ENCODE data around the gene ACIN1.
A peak's percentile ranks its signal among the peaks of the same experiment; 100 is the strongest.

The ACIN1 gene

GRCh38 chr14:23033251-23033727 lies 61.6 kb downstream of the ACIN1 start:
- H3K4me3 ChIP-seq (ENCODE audit: low read depth, low read length), result peak overlapping the region; percentile 93
- no peak for DNase-seq (ENCODE audit: low read depth)
- no peak for TF ChIP-seq CTCF (IDR thresholded peaks at IDR 0.05; ENCODE audit: control insufficient read depth, extremely low read depth, insufficient read depth)

- no peak overlapping the region for H3K4me3 ChIP-seq (ENCODE audit: low read depth, low read length)
- no peak for TF ChIP-seq CTCF (IDR thresholded peaks at IDR 0.05; ENCODE audit: control insufficient read depth, extremely low read depth, insufficient read depth)
- DNase-seq (ENCODE audit: low read depth), result no peak
Measured at GRCh38 chr14:23030936-23031335, 64.0 kb downstream of the ACIN1 start.

- TF ChIP-seq CTCF (IDR thresholded peaks at IDR 0.05; ENCODE audit: control insufficient read depth, extremely low read depth, insufficient read depth), result no peak
- no peak for DNase-seq (ENCODE audit: low read depth)
Measured at GRCh38 chr14:23028799-23029198, 66.1 kb downstream of the ACIN1 start.

GRCh38 chr14:23025151-23025814 lies 69.7 kb downstream of the ACIN1 start:
- no peak for TF ChIP-seq CTCF (IDR thresholded peaks at IDR 0.05; ENCODE audit: control insufficient read depth, extremely low read depth, insufficient read depth)
- H3K4me3 ChIP-seq (ENCODE audit: low read depth, low read length), result no peak overlapping the region
- no peak for DNase-seq (ENCODE audit: low read depth)

More at GRCh38 chr14:23028799-23029198, 66.1 kb downstream of the ACIN1 start:
- no peak overlapping the region for H3K4me3 ChIP-seq (ENCODE audit: low read depth, low read length)

GRCh38 chr14:23024612-23025075 lies 70.3 kb downstream of the ACIN1 start:
- no peak for TF ChIP-seq CTCF (IDR thresholded peaks at IDR 0.05; ENCODE audit: control insufficient read depth, extremely low read depth, insufficient read depth)
- no peak overlapping the region for H3K4me3 ChIP-seq (ENCODE audit: low read depth, low read length)
- no peak for DNase-seq (ENCODE audit: low read depth)

GRCh38 chr14:23023795-23024152 lies 71.2 kb downstream of the ACIN1 start:
- no peak for TF ChIP-seq CTCF (IDR thresholded peaks at IDR 0.05; ENCODE audit: control insufficient read depth, extremely low read depth, insufficient read depth)
- DNase-seq (ENCODE audit: low read depth), result no peak
- H3K4me3 ChIP-seq (ENCODE audit: low read depth, low read length), result no peak overlapping the region
